ENCODE data around the gene LSAMP.

GRCh38 chr3:116065501-116065900 lies 379.8 kb downstream of the LSAMP start:
- no peak for TF ChIP-seq CTCF (conservative IDR thresholded peaks at IDR 0.05; ENCODE audit: low read depth, low read length)
- TF ChIP-seq EZH2 (IDR thresholded peaks at IDR 0.05; ENCODE audit: low read length, unreplicated experiment): no peak
- TF ChIP-seq EZH2phosphoT487 (IDR thresholded peaks at IDR 0.05; ENCODE audit: borderline replicate concordance, low read length): no peak

All from PC-3 (cell line).